ENCODE measurements around the gene COL27A1. TPM values are rescaled to one million over a fixed set of nuclear protein-coding genes. Genes with fewer than 3 reads are reported as not detected.
"Not testable (repeated sequence)": the region's sequence is repeated elsewhere in the genome, so short reads cannot be mapped to it uniquely, and the experiment has no call there.

The COL27A1 gene
- total and polyA plus RNA-seq, 5 donors from 2014 or later: 0.30 TPM; not detected in 4

GRCh38 chr9:114333718-114334117 lies 178.4 kb downstream of the COL27A1 start:
- peaks cover 20% of the 10 kb centered on the region for H3K36me3 Mint-ChIP-seq
- not testable (repeated sequence) for H3K27ac ChIP-seq (ENCODE audit: insufficient read depth, low read length, poor library complexity, severe bottlenecking); H3K27me3 Mint-ChIP-seq; H3K4me1 ChIP-seq (ENCODE audit: control insufficient read depth, insufficient read depth, low read length, poor library complexity, severe bottlenecking); H3K4me3 Mint-ChIP-seq; H3K9me3 Mint-ChIP-seq; H3K9me3 ChIP-seq (ENCODE audit: control insufficient read depth in 2 of 2, low read length in 2 of 2); H3K27me3 ChIP-seq (ENCODE audit: control insufficient read depth, insufficient read depth, low read length); H3K27ac Mint-ChIP-seq; ATAC-seq (ENCODE audit: low read depth in 2 of 2); DNase-seq; H3K4me3 ChIP-seq (ENCODE audit: low read depth, low read length)
- H3K36me3 ChIP-seq (ENCODE audit: control insufficient read depth, insufficient read depth, low read length): peaks cover 38% of the 10 kb centered on the region
- H3K4me1 Mint-ChIP-seq: peaks cover 0 to 17% (median 7%) of the 10 kb centered on the region in 4 donors

- peak overlapping the region in 1 of 4 donors; percentile 29 for H3K4me3 Mint-ChIP-seq
- Histone ChIP-seq H3K27me3 (ENCODE audit: control insufficient read depth, insufficient read depth, low read length) (no peaks in the 10 kb centered on the region), H3K4me1 (ENCODE audit: control insufficient read depth, insufficient read depth, low read length, poor library complexity, severe bottlenecking) (no peaks in the 10 kb centered on the region), H3K27ac (ENCODE audit: insufficient read depth, low read length, poor library complexity, severe bottlenecking) (no peak overlapping the region), H3K9me3 (ENCODE audit: control insufficient read depth in 2 of 2, low read length in 2 of 2) (no peaks in the 10 kb centered on the region), H3K4me3 (ENCODE audit: low read depth, low read length) (no peak overlapping the region), H3K36me3 (ENCODE audit: control insufficient read depth, insufficient read depth, low read length) (peaks cover 45% of the 10 kb centered on the region)
- peaks cover 28% of the 10 kb centered on the region for H3K36me3 Mint-ChIP-seq
- peaks cover 0 to 1% (median 0%) of the 10 kb centered on the region in 7 donors for H3K9me3 Mint-ChIP-seq
- ATAC-seq (ENCODE audit: low read depth in 2 of 2): no peak
- no peak overlapping the region for H3K27ac Mint-ChIP-seq
- no peak for DNase-seq
- H3K4me1 Mint-ChIP-seq: peaks cover 4 to 21% (median 7%) of the 10 kb centered on the region in 4 donors
- H3K27me3 Mint-ChIP-seq: peaks cover 4% of the 10 kb centered on the region
These were observed 179.2 kb downstream of the COL27A1 start for GRCh38 chr9:114334490-114334889.

GRCh38 chr9:114335745-114336144 lies 180.4 kb downstream of the COL27A1 start:
- no peak overlapping the region for H3K27ac Mint-ChIP-seq
- peaks cover 4 to 18% (median 7%) of the 10 kb centered on the region in 4 donors for H3K4me1 Mint-ChIP-seq
- DNase-seq (no peak), ATAC-seq (ENCODE audit: low read depth in 2 of 2) (no peak)
- peaks cover 4% of the 10 kb centered on the region for H3K27me3 Mint-ChIP-seq
- H3K36me3 Mint-ChIP-seq: peaks cover 30% of the 10 kb centered on the region
- H3K4me3 Mint-ChIP-seq: no peak overlapping the region
- no peaks in the 10 kb centered on the region for H3K27me3 ChIP-seq (ENCODE audit: control insufficient read depth, insufficient read depth, low read length)
- no peak overlapping the region for H3K27ac ChIP-seq (ENCODE audit: insufficient read depth, low read length, poor library complexity, severe bottlenecking)
- H3K9me3 Mint-ChIP-seq: peaks cover 0 to 1% (median 0%) of the 10 kb centered on the region in 7 donors
- peaks cover 58% of the 10 kb centered on the region for H3K36me3 ChIP-seq (ENCODE audit: control insufficient read depth, insufficient read depth, low read length)
- H3K9me3 ChIP-seq (ENCODE audit: control insufficient read depth in 2 of 2, low read length in 2 of 2): no peaks in the 10 kb centered on the region
- H3K4me1 ChIP-seq (ENCODE audit: control insufficient read depth, insufficient read depth, low read length, poor library complexity, severe bottlenecking): no peaks in the 10 kb centered on the region
- H3K4me3 ChIP-seq (ENCODE audit: low read depth, low read length): no peak overlapping the region

GRCh38 chr9:114336157-114336556 lies 180.8 kb downstream of the COL27A1 start:
- H3K4me1 Mint-ChIP-seq: peaks cover 4 to 14% (median 7%) of the 10 kb centered on the region in 4 donors
- no peak for DNase-seq
- peaks cover 4% of the 10 kb centered on the region for H3K27me3 Mint-ChIP-seq
- H3K27ac ChIP-seq (ENCODE audit: insufficient read depth, low read length, poor library complexity, severe bottlenecking): no peak overlapping the region
- H3K4me1 ChIP-seq (ENCODE audit: control insufficient read depth, insufficient read depth, low read length, poor library complexity, severe bottlenecking): no peaks in the 10 kb centered on the region
- H3K27ac Mint-ChIP-seq: no peak overlapping the region
- peaks cover 31% of the 10 kb centered on the region for H3K36me3 Mint-ChIP-seq
- ATAC-seq (ENCODE audit: low read depth in 2 of 2): no peak
- H3K9me3 ChIP-seq (ENCODE audit: control insufficient read depth in 2 of 2, low read length in 2 of 2): no peaks in the 10 kb centered on the region
- no peak overlapping the region for H3K4me3 ChIP-seq (ENCODE audit: low read depth, low read length)
- H3K27me3 ChIP-seq (ENCODE audit: control insufficient read depth, insufficient read depth, low read length): no peaks in the 10 kb centered on the region
- peaks cover 62% of the 10 kb centered on the region for H3K36me3 ChIP-seq (ENCODE audit: control insufficient read depth, insufficient read depth, low read length)
- peaks cover 0 to 1% (median 0%) of the 10 kb centered on the region in 7 donors for H3K9me3 Mint-ChIP-seq
- no peak overlapping the region for H3K4me3 Mint-ChIP-seq

- peaks cover 69% of the 10 kb centered on the region for H3K36me3 ChIP-seq (ENCODE audit: control insufficient read depth, insufficient read depth, low read length)
These were observed 181.5 kb downstream of the COL27A1 start for GRCh38 chr9:114336699-114337395.

GRCh38 chr9:114338187-114338586 lies 182.8 kb downstream of the COL27A1 start:
- Mint-ChIP-seq H3K36me3 (peaks cover 42% of the 10 kb centered on the region), H3K4me1 (peaks cover 1 to 17% (median 5%) of the 10 kb centered on the region in 4 donors), H3K4me3 (no peak overlapping the region), H3K27me3 (peaks cover 4% of the 10 kb centered on the region), H3K9me3 (peaks cover 0 to 1% (median 0%) of the 10 kb centered on the region in 7 donors), H3K27ac (peak overlapping the region in 1 of 3 donors; percentile 38)
- Histone ChIP-seq H3K9me3 (ENCODE audit: control insufficient read depth in 2 of 2, low read length in 2 of 2) (no peaks in the 10 kb centered on the region), H3K4me3 (ENCODE audit: low read depth, low read length) (no peak overlapping the region), H3K27me3 (ENCODE audit: control insufficient read depth, insufficient read depth, low read length) (no peaks in the 10 kb centered on the region), H3K27ac (ENCODE audit: insufficient read depth, low read length, poor library complexity, severe bottlenecking) (no peak overlapping the region), H3K4me1 (ENCODE audit: control insufficient read depth, insufficient read depth, low read length, poor library complexity, severe bottlenecking) (no peaks in the 10 kb centered on the region), H3K36me3 (ENCODE audit: control insufficient read depth, insufficient read depth, low read length) (peaks cover 82% of the 10 kb centered on the region)
- no peak for ATAC-seq (ENCODE audit: low read depth in 2 of 2)
- no peak for DNase-seq

More at GRCh38 chr9:114336699-114337395, 181.5 kb downstream of the COL27A1 start:
- H3K27me3 ChIP-seq (ENCODE audit: control insufficient read depth, insufficient read depth, low read length): no peaks in the 10 kb centered on the region
- Mint-ChIP-seq H3K27me3 (peaks cover 4% of the 10 kb centered on the region), H3K36me3 (peaks cover 38% of the 10 kb centered on the region), H3K4me3 (no peak overlapping the region), H3K9me3 (peaks cover 0 to 1% (median 0%) of the 10 kb centered on the region in 7 donors), H3K4me1 (peaks cover 4 to 16% (median 7%) of the 10 kb centered on the region in 4 donors), H3K27ac (peak overlapping the region in 2 of 3 donors; percentile 46 to 63)
- H3K9me3 ChIP-seq (ENCODE audit: control insufficient read depth in 2 of 2, low read length in 2 of 2): no peaks in the 10 kb centered on the region
- DNase-seq (no peak), ATAC-seq (ENCODE audit: low read depth in 2 of 2) (no peak)
- no peaks in the 10 kb centered on the region for H3K4me1 ChIP-seq (ENCODE audit: control insufficient read depth, insufficient read depth, low read length, poor library complexity, severe bottlenecking)
- H3K27ac ChIP-seq (ENCODE audit: insufficient read depth, low read length, poor library complexity, severe bottlenecking): no peak overlapping the region
- no peak overlapping the region for H3K4me3 ChIP-seq (ENCODE audit: low read depth, low read length)

- H3K27ac ChIP-seq (ENCODE audit: insufficient read depth, low read length, poor library complexity, severe bottlenecking): no peak overlapping the region
- no peaks in the 10 kb centered on the region for H3K27me3 ChIP-seq (ENCODE audit: control insufficient read depth, insufficient read depth, low read length)
- H3K36me3 ChIP-seq (ENCODE audit: control insufficient read depth, insufficient read depth, low read length): peaks cover 93% of the 10 kb centered on the region
- no peak overlapping the region for H3K4me3 ChIP-seq (ENCODE audit: low read depth, low read length)
- H3K27me3 Mint-ChIP-seq: peaks cover 4% of the 10 kb centered on the region
- peaks cover 50% of the 10 kb centered on the region for H3K36me3 Mint-ChIP-seq
- no peaks in the 10 kb centered on the region for H3K4me1 ChIP-seq (ENCODE audit: control insufficient read depth, insufficient read depth, low read length, poor library complexity, severe bottlenecking)
- peaks cover 0 to 1% (median 0%) of the 10 kb centered on the region in 7 donors for H3K9me3 Mint-ChIP-seq
- H3K27ac Mint-ChIP-seq: peak overlapping the region in 2 of 3 donors; percentile 56 to 69
- no peaks in the 10 kb centered on the region for H3K9me3 ChIP-seq (ENCODE audit: control insufficient read depth in 2 of 2, low read length in 2 of 2)
- peaks cover 4 to 21% (median 9%) of the 10 kb centered on the region in 4 donors for H3K4me1 Mint-ChIP-seq
- DNase-seq (peak; percentile 26 to 49 (median 37)), ATAC-seq (ENCODE audit: low read depth in 2 of 2) (peak; percentile 47 to 53)
- no peak overlapping the region for H3K4me3 Mint-ChIP-seq
These were observed 184.0 kb downstream of the COL27A1 start for GRCh38 chr9:114339130-114339908.
